CD4-positive, alpha-beta T cell treated with Interleukin-17A for 1 hour (primary cell): ENCODE measurements around the gene SLC26A8.
"Not testable (repeated sequence)": the region's sequence is repeated elsewhere in the genome, so short reads cannot be mapped to it uniquely, and the experiment has no call there.

Experiments
- DNase-seq: peaks from one replicate; pipeline ENCODE4 v3.0.0-alpha.2; 2020

Gene SLC26A8

GRCh38 chr6:35941170-35941569 lies 83.3 kb downstream of the SLC26A8 start:
- DNase-seq, result not testable (repeated sequence)

GRCh38 chr6:35940014-35940413 lies 84.4 kb downstream of the SLC26A8 start:
- not testable (repeated sequence) for DNase-seq

- not testable (repeated sequence) for DNase-seq
Measured at GRCh38 chr6:35939259-35939658, 85.2 kb downstream of the SLC26A8 start.

- DNase-seq, result no peak
Measured at GRCh38 chr6:35936681-35937359, 87.6 kb downstream of the SLC26A8 start.

GRCh38 chr6:35935469-35935868 lies 89.0 kb downstream of the SLC26A8 start:
- no peak for DNase-seq

GRCh38 chr6:35933844-35934243 lies 90.6 kb downstream of the SLC26A8 start:
- no peak for DNase-seq

GRCh38 chr6:35931873-35932272 lies 92.6 kb downstream of the SLC26A8 start:
- DNase-seq, result not testable (repeated sequence)

GRCh38 chr6:35931120-35931561 lies 93.3 kb downstream of the SLC26A8 start:
- no peak for DNase-seq

- no peak for DNase-seq
Measured at GRCh38 chr6:35929601-35930000, 94.8 kb downstream of the SLC26A8 start.

GRCh38 chr6:35926509-35927215 lies 97.8 kb downstream of the SLC26A8 start:
- DNase-seq, result no peak

GRCh38 chr6:35925961-35926360 lies 98.5 kb downstream of the SLC26A8 start:
- DNase-seq, result no peak

GRCh38 chr6:35924146-35924545 lies 100.3 kb downstream of the SLC26A8 start:
- no peak for DNase-seq

- DNase-seq, result no peak
Measured at GRCh38 chr6:35922139-35922554, 102.3 kb downstream of the SLC26A8 start.

- DNase-seq, result peak; percentile 90
Measured at GRCh38 chr6:35920793-35921732, 103.4 kb downstream of the SLC26A8 start, which contains the start of gene SRPK1. Gene SRPK1 (minus strand): TSS chr6:35921098. CDS start chr6:35921056, 42 bp downstream.

- peak; percentile 67 for DNase-seq
Measured at GRCh38 chr6:35919827-35920751, 104.4 kb downstream of the SLC26A8 start.

GRCh38 chr6:35919085-35919826 lies 105.2 kb downstream of the SLC26A8 start:
- DNase-seq, result peak; percentile 28

- not testable (repeated sequence) for DNase-seq
Measured at GRCh38 chr6:35916893-35917292, 107.5 kb downstream of the SLC26A8 start.

GRCh38 chr6:35916056-35916455 lies 108.4 kb downstream of the SLC26A8 start:
- no peak for DNase-seq

- no peak for DNase-seq
Measured at GRCh38 chr6:35914536-35914935, 109.9 kb downstream of the SLC26A8 start.

GRCh38 chr6:35911871-35912653 lies 112.4 kb downstream of the SLC26A8 start:
- no peak for DNase-seq
